Measurements from ENCODE around the gene SNTG2. TPM values are rescaled to one million over a fixed set of nuclear protein-coding genes. Genes with fewer than 3 reads are reported as not detected.

Gene SNTG2
- total RNA-seq, 2 experiments from 2014 or later, result 0.25 to 0.57 TPM

DNA sequence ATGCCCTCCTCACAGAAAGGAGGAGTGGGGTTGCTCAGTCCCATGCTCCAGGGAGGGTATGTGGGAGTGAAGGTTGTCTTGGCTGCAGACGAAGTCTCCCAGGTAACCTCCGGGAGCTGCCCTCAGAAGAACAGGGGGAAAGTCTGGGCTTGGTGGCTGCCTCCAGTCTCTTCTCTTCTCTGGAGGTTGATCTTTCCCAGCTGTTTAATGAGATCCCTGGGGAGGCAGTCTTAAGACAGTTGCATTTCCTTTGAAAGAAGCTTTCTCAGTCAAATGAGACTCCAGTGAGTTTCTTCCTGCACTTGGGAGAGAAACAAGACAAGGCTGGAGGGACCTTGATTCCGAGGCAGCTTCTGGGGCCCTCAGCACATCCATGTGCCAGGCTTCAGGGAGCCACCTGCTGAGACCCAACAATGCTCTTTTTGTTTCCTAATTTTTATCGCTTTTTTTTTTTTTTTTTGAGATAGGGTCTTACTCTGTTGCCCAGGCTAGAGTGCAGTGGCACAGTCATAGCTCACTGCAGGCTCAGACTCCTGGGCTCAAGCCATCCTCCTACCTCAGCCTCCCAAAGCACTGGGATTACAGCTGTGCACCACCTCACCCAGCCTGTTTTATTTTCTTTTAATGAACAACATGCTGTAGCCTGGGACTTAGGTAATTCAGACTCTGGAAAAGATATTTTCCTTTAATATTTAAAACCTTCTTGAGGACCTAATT lies 390.9 kb downstream of the SNTG2 start:
- Mint-ChIP-seq H3K36me3 (ENCODE audit: low read depth) (no peaks in the 10 kb centered on the region), H3K4me3 (no peak overlapping the region), H3K9me3 (ENCODE audit: low read depth) (no peaks in the 10 kb centered on the region), H3K27ac (no peak overlapping the region), H3K27me3 (no peaks in the 10 kb centered on the region), H3K4me1 (no peaks in the 10 kb centered on the region)
- ChIA-PET POLR2A (no interaction called here), CTCF (no interaction called here)
- ATAC-seq (no peak), DNase-seq (no peak)
- intact Hi-C loops (cut with DNase I, micrococcal nuclease), result no loop called here

DNA sequence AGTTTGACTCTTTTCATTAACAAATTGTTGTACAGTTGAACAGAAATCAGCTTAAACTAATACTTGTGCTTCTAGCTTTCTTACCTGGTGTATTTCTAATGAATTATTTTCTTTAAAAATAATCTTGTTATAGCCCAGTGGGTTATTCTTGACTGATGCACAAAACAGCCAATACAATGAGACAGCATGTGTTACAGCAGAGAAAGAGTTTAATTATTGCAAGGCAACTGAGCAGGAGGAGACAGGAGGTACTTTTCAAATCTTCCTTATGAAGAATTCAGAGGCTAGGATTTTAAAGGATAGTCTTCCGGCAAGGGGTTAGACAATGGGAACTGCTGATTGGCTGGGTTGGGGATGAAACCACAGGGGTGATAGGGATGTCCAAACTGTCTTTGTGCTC lies 398.1 kb downstream of the SNTG2 start:
- Mint-ChIP-seq H3K27ac (no peak overlapping the region), H3K4me3 (no peak overlapping the region), H3K9me3 (ENCODE audit: low read depth) (peaks cover 5% of the 10 kb centered on the region), H3K4me1 (no peaks in the 10 kb centered on the region), H3K27me3 (no peaks in the 10 kb centered on the region), H3K36me3 (ENCODE audit: low read depth) (no peaks in the 10 kb centered on the region)
- intact Hi-C loops (cut with DNase I, micrococcal nuclease), result no loop called here
- DNase-seq (no peak), ATAC-seq (no peak)
- POLR2A ChIA-PET, result no interaction called here
- CTCF ChIA-PET, result no interaction called here

DNA sequence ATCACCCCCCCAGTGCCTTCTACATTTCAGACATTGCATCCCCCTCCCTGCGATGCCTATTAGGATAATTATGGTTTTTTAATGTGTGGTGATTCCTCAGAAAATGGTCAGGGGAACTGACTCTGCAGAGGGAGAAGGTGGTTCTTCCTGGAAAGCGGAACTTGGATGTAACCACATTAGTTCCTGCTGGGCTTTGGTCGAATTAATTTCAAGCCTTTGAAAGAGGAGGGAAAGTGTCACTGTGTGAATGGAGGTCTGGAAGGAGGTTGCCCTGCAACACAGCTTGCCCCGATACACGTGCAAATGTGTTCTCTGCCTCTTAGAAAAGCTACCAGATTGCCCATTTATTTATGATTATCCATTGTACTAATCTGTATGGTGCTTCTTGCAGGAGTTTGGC lies 399.5 kb downstream of the SNTG2 start:
- peaks cover 5% of the 10 kb centered on the region for H3K9me3 Mint-ChIP-seq (ENCODE audit: low read depth)
- no peaks in the 10 kb centered on the region for H3K4me1 Mint-ChIP-seq
- no peak overlapping the region for H3K4me3 Mint-ChIP-seq
- no peak for DNase-seq
- ChIA-PET CTCF (no interaction called here), POLR2A (no interaction called here)
- no peak for ATAC-seq
- H3K27me3 Mint-ChIP-seq, result no peaks in the 10 kb centered on the region
- no peak overlapping the region for H3K27ac Mint-ChIP-seq
- no peaks in the 10 kb centered on the region for H3K36me3 Mint-ChIP-seq (ENCODE audit: low read depth)
- intact Hi-C loops (cut with DNase I, micrococcal nuclease), result no loop called here

DNA sequence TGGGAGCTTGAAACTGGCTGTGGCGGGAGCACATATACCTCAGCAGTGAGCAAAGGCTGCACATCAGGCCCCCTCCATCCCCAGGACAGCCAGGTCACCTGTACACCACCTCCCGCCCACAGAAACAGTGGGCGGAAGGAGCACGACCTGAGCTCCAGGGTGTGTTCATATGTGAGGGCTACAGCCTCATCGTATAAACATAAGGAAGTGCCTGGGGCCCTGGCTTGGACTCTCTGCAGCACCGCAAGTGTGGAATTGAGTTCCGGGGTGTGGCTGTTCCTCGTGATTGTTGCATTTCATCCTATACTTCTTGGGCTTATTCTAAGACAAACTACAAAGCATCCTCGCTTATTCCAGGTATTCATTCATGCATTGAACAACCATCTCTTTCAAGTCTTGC lies 402.5 kb downstream of the SNTG2 start:
- no peak for ATAC-seq
- CTCF ChIA-PET, result no interaction called here
- no peak overlapping the region for H3K4me3 Mint-ChIP-seq

DNA sequence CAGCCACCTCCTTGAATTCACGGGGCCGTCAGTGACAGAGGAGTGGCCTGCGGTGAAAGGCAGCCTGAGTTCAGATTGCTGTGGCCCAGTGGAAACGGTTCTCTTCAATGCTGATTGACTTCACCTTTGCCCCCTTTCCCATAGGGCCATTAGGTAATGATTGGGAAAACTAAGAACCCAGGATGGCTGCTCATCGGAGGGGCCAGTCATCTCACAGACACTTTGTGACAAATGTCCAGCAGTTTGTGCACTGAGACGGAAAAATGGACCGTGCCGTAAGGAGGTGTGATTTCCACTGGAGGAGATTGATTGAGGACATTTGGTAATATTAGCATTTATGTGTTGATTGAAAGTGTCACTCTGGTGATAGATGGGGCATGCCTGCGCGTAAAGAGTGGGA lies 402.9 kb downstream of the SNTG2 start:
- ChIA-PET POLR2A (no interaction called here), CTCF (no interaction called here)
- Mint-ChIP-seq H3K4me1 (no peaks in the 10 kb centered on the region), H3K36me3 (ENCODE audit: low read depth) (no peaks in the 10 kb centered on the region), H3K27me3 (peaks cover 2% of the 10 kb centered on the region), H3K27ac (no peak overlapping the region), H3K4me3 (no peak overlapping the region), H3K9me3 (ENCODE audit: low read depth) (peaks cover 5% of the 10 kb centered on the region)
- ATAC-seq, result no peak
- intact Hi-C loops (cut with DNase I, micrococcal nuclease), result no loop called here
- DNase-seq, result no peak

More for the DNA sequence above, 402.5 kb downstream of the SNTG2 start:
- H3K27ac Mint-ChIP-seq, result no peak overlapping the region
- intact Hi-C loops (cut with DNase I, micrococcal nuclease), result no loop called here
- H3K9me3 Mint-ChIP-seq (ENCODE audit: low read depth), result peaks cover 5% of the 10 kb centered on the region
- H3K36me3 Mint-ChIP-seq (ENCODE audit: low read depth), result no peaks in the 10 kb centered on the region
- DNase-seq, result no peak
- no peaks in the 10 kb centered on the region for H3K27me3 Mint-ChIP-seq
- no peaks in the 10 kb centered on the region for H3K4me1 Mint-ChIP-seq
- POLR2A ChIA-PET, result no interaction called here

DNA sequence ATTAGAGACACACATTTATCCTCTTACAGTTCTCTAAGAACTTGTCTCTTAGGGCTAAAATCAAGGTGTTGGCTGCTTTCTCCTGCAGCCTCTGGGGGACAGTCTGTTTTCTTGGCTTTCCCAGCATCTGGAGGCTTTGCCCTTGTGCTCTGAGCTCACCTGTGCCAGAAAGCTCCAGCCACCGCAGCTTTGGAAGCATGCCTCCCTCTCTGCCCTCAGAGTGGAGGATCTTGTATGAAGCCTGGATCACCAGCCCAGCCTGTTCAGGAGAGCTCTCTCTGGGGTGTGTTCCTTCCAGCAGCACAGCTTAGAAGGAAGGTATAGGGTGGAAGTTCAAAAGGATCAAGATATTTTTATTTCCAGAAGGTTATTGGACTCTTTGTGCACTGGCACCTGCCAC lies 409.5 kb downstream of the SNTG2 start:
- intact Hi-C loops (cut with DNase I, micrococcal nuclease), result no loop called here
- Mint-ChIP-seq H3K27ac (no peak overlapping the region), H3K27me3 (peaks cover 2% of the 10 kb centered on the region), H3K36me3 (ENCODE audit: low read depth) (no peaks in the 10 kb centered on the region), H3K4me3 (no peak overlapping the region), H3K4me1 (no peaks in the 10 kb centered on the region), H3K9me3 (ENCODE audit: low read depth) (peaks cover 4% of the 10 kb centered on the region)
- ATAC-seq (no peak), DNase-seq (no peak)
- POLR2A ChIA-PET, result no interaction called here
- CTCF ChIA-PET, result no interaction called here

DNA sequence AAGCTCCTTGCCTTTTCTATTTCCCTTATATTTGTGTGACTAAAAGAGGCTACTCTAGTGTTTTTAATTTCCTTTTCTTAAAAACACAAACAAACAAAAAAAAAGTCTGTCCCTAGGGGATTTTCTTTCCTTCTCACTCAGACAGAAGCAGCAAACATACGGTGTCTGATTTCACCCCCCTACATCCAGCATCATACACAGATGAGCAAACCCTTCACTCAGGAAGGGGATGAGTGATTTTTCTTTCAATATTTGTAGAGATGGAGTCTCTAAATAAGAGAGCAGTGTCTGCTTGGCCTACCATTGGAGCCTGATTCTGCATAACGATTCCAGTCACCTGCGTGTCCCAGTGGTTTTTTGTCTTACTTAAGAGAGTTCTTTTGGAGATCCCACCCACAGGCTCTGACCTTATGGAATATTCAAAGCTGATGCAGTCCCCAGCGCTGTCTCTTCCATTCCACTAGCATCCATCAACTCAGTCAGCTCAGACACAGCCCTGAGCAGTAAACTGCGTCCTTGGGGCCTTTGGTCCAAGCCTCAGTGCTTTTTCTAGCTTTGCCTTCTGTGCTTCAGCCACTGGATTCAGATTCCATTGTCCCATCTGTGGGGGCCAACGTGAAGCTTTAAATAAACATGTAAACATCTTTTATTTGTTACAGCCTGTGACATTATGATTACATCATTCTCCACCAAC lies 410.1 kb downstream of the SNTG2 start:
- DNase-seq (no peak), ATAC-seq (no peak)
- Mint-ChIP-seq H3K9me3 (ENCODE audit: low read depth) (peaks cover 4% of the 10 kb centered on the region), H3K4me3 (no peak overlapping the region), H3K36me3 (ENCODE audit: low read depth) (no peaks in the 10 kb centered on the region), H3K27me3 (peaks cover 2% of the 10 kb centered on the region), H3K4me1 (no peaks in the 10 kb centered on the region), H3K27ac (no peak overlapping the region)
- intact Hi-C loops (cut with DNase I, micrococcal nuclease), result no loop called here
- POLR2A ChIA-PET, result no interaction called here
- CTCF ChIA-PET, result no interaction called here

DNA sequence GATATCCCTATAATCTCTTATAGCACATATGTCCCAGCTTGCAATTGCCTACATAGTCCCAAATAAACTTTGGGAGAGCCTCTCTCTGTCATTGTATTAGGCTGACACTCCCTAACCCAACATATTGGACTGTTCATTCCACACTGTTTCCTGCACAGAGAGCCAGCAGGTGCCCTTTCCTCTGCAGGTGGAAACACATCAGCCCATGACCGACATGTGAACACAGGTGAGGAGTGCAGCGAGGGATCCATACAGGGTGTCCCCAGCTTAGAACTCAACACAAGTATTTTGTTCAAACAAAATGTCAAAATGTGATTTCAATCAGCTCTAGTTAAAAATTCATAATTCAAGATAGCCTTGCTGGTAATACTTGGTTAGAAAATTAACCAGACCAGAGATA lies 412.7 kb downstream of the SNTG2 start:
- peaks cover 4% of the 10 kb centered on the region for H3K9me3 Mint-ChIP-seq (ENCODE audit: low read depth)
- no peak overlapping the region for H3K27ac Mint-ChIP-seq
- ATAC-seq, result no peak
- ChIA-PET POLR2A (no interaction called here), CTCF (no interaction called here)
- H3K4me3 Mint-ChIP-seq, result no peak overlapping the region
- H3K4me1 Mint-ChIP-seq, result peaks cover 2% of the 10 kb centered on the region
- no peak for DNase-seq
- H3K36me3 Mint-ChIP-seq (ENCODE audit: low read depth), result no peaks in the 10 kb centered on the region
- intact Hi-C loops (cut with DNase I, micrococcal nuclease), result no loop called here
- peaks cover 2% of the 10 kb centered on the region for H3K27me3 Mint-ChIP-seq

DNA sequence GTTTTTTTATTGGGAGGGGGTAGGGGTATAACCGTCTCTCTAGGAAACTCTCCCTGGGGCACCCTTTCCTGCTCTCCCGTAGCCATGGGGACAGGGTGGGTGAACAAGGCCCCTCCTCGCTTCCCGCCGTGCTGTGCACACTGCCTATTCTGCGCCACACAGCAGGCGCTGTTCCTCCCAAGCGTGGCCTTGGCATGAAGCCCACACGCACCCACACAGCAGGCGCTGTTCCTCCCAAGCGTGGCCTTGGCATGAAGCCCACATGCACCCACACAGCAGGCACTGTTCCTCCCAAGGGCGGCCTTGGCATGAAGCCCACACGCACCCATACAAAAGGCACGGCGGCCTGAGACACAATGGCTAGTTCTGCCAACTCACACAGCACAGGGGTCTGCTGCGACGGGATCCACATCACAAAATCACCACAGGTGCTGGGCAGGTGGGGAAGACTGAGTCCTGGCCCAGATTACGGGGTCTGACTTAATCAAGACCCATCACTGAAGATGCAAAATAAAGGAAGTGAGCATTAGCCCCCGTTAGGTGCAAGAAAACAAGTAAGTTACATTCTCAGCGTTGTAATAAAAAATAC lies 416.0 kb downstream of the SNTG2 start:
- Mint-ChIP-seq H3K4me3 (no peak overlapping the region), H3K36me3 (ENCODE audit: low read depth) (no peaks in the 10 kb centered on the region), H3K4me1 (peaks cover 2% of the 10 kb centered on the region), H3K27me3 (peaks cover 2% of the 10 kb centered on the region), H3K9me3 (ENCODE audit: low read depth) (peaks cover 4% of the 10 kb centered on the region), H3K27ac (no peak overlapping the region)
- ATAC-seq, result no peak
- peak; percentile 14 for DNase-seq
- POLR2A ChIA-PET, result no interaction called here
- CTCF ChIA-PET, result no interaction called here
- intact Hi-C loops (cut with DNase I, micrococcal nuclease), result no loop called here

DNA sequence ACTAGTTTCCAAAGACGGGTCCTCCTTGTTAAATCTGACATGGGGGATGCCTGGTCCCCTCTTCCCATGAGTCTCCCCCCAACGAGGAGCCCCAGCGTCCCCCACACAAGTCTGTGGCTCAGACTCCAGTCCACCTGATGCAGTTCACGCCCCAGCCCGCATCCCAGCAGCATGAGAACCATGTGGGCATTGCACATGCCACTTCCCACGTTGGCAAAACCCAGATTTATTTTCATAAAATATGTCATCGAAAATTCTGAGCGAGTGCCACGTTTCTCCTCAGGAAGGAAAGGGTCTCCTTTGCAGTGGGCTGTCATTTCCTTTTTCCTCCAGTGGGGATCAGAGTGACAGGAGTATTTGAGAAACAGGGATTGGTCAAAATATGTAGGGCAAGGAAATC lies 417.0 kb downstream of the SNTG2 start:
- H3K4me1 Mint-ChIP-seq, result peaks cover 2% of the 10 kb centered on the region
- no peak overlapping the region for H3K4me3 Mint-ChIP-seq
- intact Hi-C loops (cut with DNase I, micrococcal nuclease), result no loop called here
- peaks cover 4% of the 10 kb centered on the region for H3K9me3 Mint-ChIP-seq (ENCODE audit: low read depth)
- no peaks in the 10 kb centered on the region for H3K36me3 Mint-ChIP-seq (ENCODE audit: low read depth)
- ATAC-seq (no peak), DNase-seq (no peak)
- peaks cover 2% of the 10 kb centered on the region for H3K27me3 Mint-ChIP-seq
- POLR2A ChIA-PET, result no interaction called here
- no peak overlapping the region for H3K27ac Mint-ChIP-seq
- CTCF ChIA-PET, result no interaction called here

DNA sequence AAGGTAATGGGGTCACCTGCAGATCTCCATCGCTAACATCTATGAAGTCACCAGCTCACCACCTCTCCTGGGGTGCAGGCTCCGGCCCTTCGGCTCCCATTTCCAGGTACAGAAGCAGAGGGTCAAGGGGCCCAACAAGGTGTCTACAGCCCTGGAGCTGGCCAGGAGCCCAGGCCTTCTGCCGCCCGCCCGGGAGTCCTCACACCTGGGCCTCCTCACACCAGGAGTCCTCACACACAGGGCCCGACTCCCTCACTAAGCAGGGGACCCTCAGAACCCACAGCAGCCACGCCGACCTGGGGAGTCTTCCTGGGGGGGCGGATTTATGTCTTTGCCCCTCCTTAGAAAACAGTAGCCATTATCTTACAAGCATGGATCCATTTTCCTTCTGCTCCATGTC lies 419.3 kb downstream of the SNTG2 start:
- Mint-ChIP-seq H3K9me3 (ENCODE audit: low read depth) (no peaks in the 10 kb centered on the region), H3K36me3 (ENCODE audit: low read depth) (no peaks in the 10 kb centered on the region), H3K27me3 (peaks cover 2% of the 10 kb centered on the region), H3K4me1 (peaks cover 2% of the 10 kb centered on the region), H3K27ac (no peak overlapping the region), H3K4me3 (no peak overlapping the region)
- intact Hi-C loops (cut with DNase I, micrococcal nuclease), result no loop called here
- ChIA-PET POLR2A (no interaction called here), CTCF (no interaction called here)
- ATAC-seq (no peak), DNase-seq (no peak)

DNA sequence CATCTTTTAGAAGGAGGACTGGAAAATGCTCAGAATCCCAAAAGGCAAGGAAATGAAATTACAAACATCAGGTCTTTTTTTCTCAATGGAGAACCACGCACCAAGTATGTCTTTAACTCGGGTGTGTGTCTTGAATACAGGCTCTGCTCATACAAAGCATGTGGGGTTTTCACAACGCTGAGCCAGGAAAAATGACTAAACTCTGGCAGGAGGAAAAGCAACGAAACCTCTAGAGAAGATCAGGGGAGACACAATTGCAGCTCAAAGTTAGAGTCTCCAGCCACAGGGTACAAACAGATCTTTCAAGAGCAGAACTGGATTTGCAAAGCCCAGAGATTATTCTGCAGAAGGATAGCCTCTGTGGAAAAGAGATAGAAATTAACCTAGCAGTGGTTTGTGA lies 419.8 kb downstream of the SNTG2 start:
- Mint-ChIP-seq H3K4me3 (no peak overlapping the region), H3K4me1 (peaks cover 2% of the 10 kb centered on the region), H3K9me3 (ENCODE audit: low read depth) (no peaks in the 10 kb centered on the region), H3K27ac (no peak overlapping the region), H3K36me3 (ENCODE audit: low read depth) (no peaks in the 10 kb centered on the region), H3K27me3 (peaks cover 2% of the 10 kb centered on the region)
- intact Hi-C loops (cut with DNase I, micrococcal nuclease), result no loop called here
- DNase-seq (no peak), ATAC-seq (no peak)
- ChIA-PET CTCF (no interaction called here), POLR2A (no interaction called here)

Measured in activated CD4-positive, alpha-beta T cell treated with anti-CD3 and anti-CD28 coated beads for 36 hours (primary cell).